Ishikawa (cell line): ENCODE data around the gene CALML4.

Experiments used
- CEBPB ChIP-seq: IDR thresholded peaks from 2 replicates; pipeline ENCODE4 v1.6.1; 2012
- CREB1 ChIP-seq: IDR thresholded peaks from 2 replicates; pipeline ENCODE4 v1.6.1; 2012; ENCODE audit warnings: low read depth
- EGR1 ChIP-seq: IDR thresholded peaks from 2 replicates; pipeline ENCODE4 v1.6.1; 2012
- EP300 ChIP-seq: IDR thresholded peaks from 2 replicates; pipeline ENCODE4 v1.6.1; 2012; ENCODE audit warnings: borderline replicate concordance
- FOXM1 ChIP-seq: IDR thresholded peaks from 2 replicates; pipeline ENCODE4 v1.6.1; 2012; ENCODE audit warnings: low read depth, borderline replicate concordance
- TAF1 ChIP-seq: IDR thresholded peaks from 2 replicates; pipeline ENCODE4 v1.6.1; 2012; ENCODE audit warnings: low read depth, mild to moderate bottlenecking
- TEAD4 ChIP-seq: IDR thresholded peaks from 2 replicates; pipeline ENCODE4 v1.6.1; 2012
- YY1 ChIP-seq: IDR thresholded peaks from 2 replicates; pipeline ENCODE4 v1.6.1; 2012; ENCODE audit warnings: low read depth
- TF ChIP-seq, protein P1 (sequence below): IDR thresholded peaks from 2 replicates; pipeline ENCODE4 v1.6.1; 2012; ENCODE audit warnings: low read depth, mild to moderate bottlenecking
- TF ChIP-seq, protein P2 (sequence below): IDR thresholded peaks from 2 replicates; pipeline ENCODE4 v1.6.1; 2012
- TF ChIP-seq, protein P3 (sequence below): IDR thresholded peaks from 2 replicates; pipeline ENCODE4 v1.6.1; 2012

DNA sequence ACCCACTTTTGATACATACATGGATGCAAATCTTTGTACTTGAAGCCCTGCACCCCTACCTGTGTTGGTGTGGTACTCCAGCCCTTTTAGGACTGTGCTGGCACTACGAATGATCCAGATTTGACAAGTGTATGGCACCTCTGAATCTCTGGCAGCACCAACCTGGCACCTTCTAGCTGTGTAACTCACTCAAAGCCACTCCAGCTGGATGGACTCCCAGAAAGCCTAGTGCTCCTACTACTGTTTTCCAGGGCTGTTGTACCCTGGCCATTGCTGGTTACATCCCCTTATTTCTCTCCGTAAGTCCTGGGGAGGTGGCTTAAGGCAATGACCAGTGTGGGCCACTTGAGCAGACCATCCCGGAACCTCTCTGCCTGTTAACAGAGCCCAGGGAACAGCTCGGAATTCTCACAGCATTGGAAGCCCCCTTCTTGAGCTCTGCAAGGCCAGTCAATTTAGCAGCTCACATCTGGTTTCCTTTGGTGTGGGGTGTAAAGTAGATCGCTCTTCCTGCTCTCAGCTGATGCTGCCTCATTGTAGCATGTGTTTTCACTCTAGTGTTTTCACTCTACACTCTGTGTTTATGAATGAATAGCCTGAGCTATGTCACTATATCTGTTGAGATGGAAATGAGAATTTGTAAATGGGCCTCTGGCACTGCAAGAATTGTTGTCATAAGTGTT lies 12.2 kb downstream of the CALML4 start:
- TF ChIP-seq, protein P1, sequence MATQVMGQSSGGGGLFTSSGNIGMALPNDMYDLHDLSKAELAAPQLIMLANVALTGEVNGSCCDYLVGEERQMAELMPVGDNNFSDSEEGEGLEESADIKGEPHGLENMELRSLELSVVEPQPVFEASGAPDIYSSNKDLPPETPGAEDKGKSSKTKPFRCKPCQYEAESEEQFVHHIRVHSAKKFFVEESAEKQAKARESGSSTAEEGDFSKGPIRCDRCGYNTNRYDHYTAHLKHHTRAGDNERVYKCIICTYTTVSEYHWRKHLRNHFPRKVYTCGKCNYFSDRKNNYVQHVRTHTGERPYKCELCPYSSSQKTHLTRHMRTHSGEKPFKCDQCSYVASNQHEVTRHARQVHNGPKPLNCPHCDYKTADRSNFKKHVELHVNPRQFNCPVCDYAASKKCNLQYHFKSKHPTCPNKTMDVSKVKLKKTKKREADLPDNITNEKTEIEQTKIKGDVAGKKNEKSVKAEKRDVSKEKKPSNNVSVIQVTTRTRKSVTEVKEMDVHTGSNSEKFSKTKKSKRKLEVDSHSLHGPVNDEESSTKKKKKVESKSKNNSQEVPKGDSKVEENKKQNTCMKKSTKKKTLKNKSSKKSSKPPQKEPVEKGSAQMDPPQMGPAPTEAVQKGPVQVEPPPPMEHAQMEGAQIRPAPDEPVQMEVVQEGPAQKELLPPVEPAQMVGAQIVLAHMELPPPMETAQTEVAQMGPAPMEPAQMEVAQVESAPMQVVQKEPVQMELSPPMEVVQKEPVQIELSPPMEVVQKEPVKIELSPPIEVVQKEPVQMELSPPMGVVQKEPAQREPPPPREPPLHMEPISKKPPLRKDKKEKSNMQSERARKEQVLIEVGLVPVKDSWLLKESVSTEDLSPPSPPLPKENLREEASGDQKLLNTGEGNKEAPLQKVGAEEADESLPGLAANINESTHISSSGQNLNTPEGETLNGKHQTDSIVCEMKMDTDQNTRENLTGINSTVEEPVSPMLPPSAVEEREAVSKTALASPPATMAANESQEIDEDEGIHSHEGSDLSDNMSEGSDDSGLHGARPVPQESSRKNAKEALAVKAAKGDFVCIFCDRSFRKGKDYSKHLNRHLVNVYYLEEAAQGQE, result no peak
- TF ChIP-seq TAF1 (no peak), TEAD4 (no peak), CEBPB (no peak), EGR1 (no peak), YY1 (no peak), EP300 (no peak), CREB1 (no peak), FOXM1 (no peak)
- TF ChIP-seq, protein P2, sequence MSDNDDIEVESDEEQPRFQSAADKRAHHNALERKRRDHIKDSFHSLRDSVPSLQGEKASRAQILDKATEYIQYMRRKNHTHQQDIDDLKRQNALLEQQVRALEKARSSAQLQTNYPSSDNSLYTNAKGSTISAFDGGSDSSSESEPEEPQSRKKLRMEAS, result no peak
- TF ChIP-seq, protein P3, sequence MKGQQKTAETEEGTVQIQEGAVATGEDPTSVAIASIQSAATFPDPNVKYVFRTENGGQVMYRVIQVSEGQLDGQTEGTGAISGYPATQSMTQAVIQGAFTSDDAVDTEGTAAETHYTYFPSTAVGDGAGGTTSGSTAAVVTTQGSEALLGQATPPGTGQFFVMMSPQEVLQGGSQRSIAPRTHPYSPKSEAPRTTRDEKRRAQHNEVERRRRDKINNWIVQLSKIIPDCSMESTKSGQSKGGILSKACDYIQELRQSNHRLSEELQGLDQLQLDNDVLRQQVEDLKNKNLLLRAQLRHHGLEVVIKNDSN, result no peak
